Activated naive CD4-positive, alpha-beta T cell treated with anti-CD3 and anti-CD28 coated beads, Interleukin-2, amount 50 U/mL, for 16 hours (primary cell): ENCODE measurements around the gene DNAL1.

Experiments
- DNase-seq: peaks from one replicate; pipeline ENCODE4 v3.0.0-alpha.2; 2020

Gene DNAL1

GRCh38 chr14:73725116-73726024, 80.6 kb downstream of the DNAL1 start:
- DNase-seq, result peak; percentile 33

- no peak for DNase-seq
Observed at GRCh38 chr14:73726025-73726961, 81.5 kb downstream of the DNAL1 start.

GRCh38 chr14:73727166-73727565, 82.4 kb downstream of the DNAL1 start:
- no peak for DNase-seq

GRCh38 chr14:73728717-73729330, 84.0 kb downstream of the DNAL1 start:
- DNase-seq, result peak; percentile 86

GRCh38 chr14:73729556-73730265, 84.9 kb downstream of the DNAL1 start:
- no peak for DNase-seq

GRCh38 chr14:73731111-73731510, 86.3 kb downstream of the DNAL1 start:
- no peak for DNase-seq

GRCh38 chr14:73732006-73732405, 87.2 kb downstream of the DNAL1 start:
- DNase-seq, result no peak

- no peak for DNase-seq
Observed at GRCh38 chr14:73736842-73737241, 92.1 kb downstream of the DNAL1 start.

- no peak for DNase-seq
Observed at GRCh38 chr14:73738518-73739173, 93.9 kb downstream of the DNAL1 start.

- no peak for DNase-seq
Observed at GRCh38 chr14:73739174-73739898, 94.5 kb downstream of the DNAL1 start.

- DNase-seq, result no peak
Observed at GRCh38 chr14:73739899-73740617, 95.3 kb downstream of the DNAL1 start.

GRCh38 chr14:73740618-73741326, 96.0 kb downstream of the DNAL1 start:
- DNase-seq, result no peak

- DNase-seq, result peak; percentile 73
Observed at GRCh38 chr14:73741386-73741875, 96.6 kb downstream of the DNAL1 start.

- DNase-seq, result peak; percentile 39
Observed at GRCh38 chr14:73741876-73742519, 97.2 kb downstream of the DNAL1 start.

GRCh38 chr14:73742520-73743238, 97.9 kb downstream of the DNAL1 start:
- no peak for DNase-seq

GRCh38 chr14:73743431-73743931, 98.7 kb downstream of the DNAL1 start:
- DNase-seq, result peak; percentile 55

- DNase-seq, result no peak
Observed at GRCh38 chr14:73744175-73744867, 99.5 kb downstream of the DNAL1 start.
